HG02798 (cell line): ENCODE measurements around the gene XPNPEP1.
"Not testable (repeated sequence)": the region's sequence is repeated elsewhere in the genome, so short reads cannot be mapped to it uniquely, and the experiment has no call there.

ENCODE experiments used
- ATAC-seq: cut with Tn5 transposase; IDR thresholded peaks from one replicate; pipeline ENCODE4 v1.9.1; 2021; ENCODE audit warnings: mild to moderate bottlenecking; ENCODE audit not compliant: unreplicated experiment, poor library complexity

XPNPEP1 gene

GRCh38 chr10:109926061-109926745 is 2.9 kb upstream of the XPNPEP1 start:
- no peak for ATAC-seq

- no peak for ATAC-seq
Observed at GRCh38 chr10:109924967-109925620, 1.8 kb upstream of the XPNPEP1 start.

- ATAC-seq: no peak
Observed at GRCh38 chr10:109924087-109924486, 776 bp upstream of the XPNPEP1 start.

GRCh38 chr10:109922358-109922975 is 844 bp downstream of the XPNPEP1 start:
- ATAC-seq: no peak

GRCh38 chr10:109920016-109920415 is 3.3 kb downstream of the XPNPEP1 start:
- ATAC-seq: no peak

- ATAC-seq: no peak
Observed at GRCh38 chr10:109919220-109919619, 4.1 kb downstream of the XPNPEP1 start.

- ATAC-seq: not testable (repeated sequence)
Observed at GRCh38 chr10:109918707-109919106, 4.6 kb downstream of the XPNPEP1 start.

- no peak for ATAC-seq
Observed at GRCh38 chr10:109915566-109915965, 7.7 kb downstream of the XPNPEP1 start.

GRCh38 chr10:109914966-109915365 is 8.3 kb downstream of the XPNPEP1 start:
- ATAC-seq: peak; percentile 28

- ATAC-seq: no peak
Observed at GRCh38 chr10:109913306-109913892, 9.9 kb downstream of the XPNPEP1 start.

- ATAC-seq: peak; percentile 85
Observed at GRCh38 chr10:109912335-109913281, 10.7 kb downstream of the XPNPEP1 start.

GRCh38 chr10:109911903-109912302 is 11.4 kb downstream of the XPNPEP1 start:
- no peak for ATAC-seq

- ATAC-seq: no peak
Observed at GRCh38 chr10:109906316-109906715, 17.0 kb downstream of the XPNPEP1 start.

- no peak for ATAC-seq
Observed at GRCh38 chr10:109904397-109904796, 18.9 kb downstream of the XPNPEP1 start.

- ATAC-seq: peak; percentile 82
Observed at GRCh38 chr10:109902992-109903947, 20.0 kb downstream of the XPNPEP1 start.

- no peak for ATAC-seq
Observed at GRCh38 chr10:109899356-109900331, 23.7 kb downstream of the XPNPEP1 start.

GRCh38 chr10:109898666-109899355 is 24.5 kb downstream of the XPNPEP1 start:
- ATAC-seq: no peak
